Activated T-cell treated with anti-CD3 and anti-CD28 coated beads, Interleukin-2, amount 50 U/mL, for 1 hour (primary cell): Measurements from ENCODE around the gene PCSK2.

Experiments
- DNase-seq: peaks from one replicate; pipeline ENCODE4 v3.0.0-alpha.2; 2020

PCSK2 gene

DNA sequence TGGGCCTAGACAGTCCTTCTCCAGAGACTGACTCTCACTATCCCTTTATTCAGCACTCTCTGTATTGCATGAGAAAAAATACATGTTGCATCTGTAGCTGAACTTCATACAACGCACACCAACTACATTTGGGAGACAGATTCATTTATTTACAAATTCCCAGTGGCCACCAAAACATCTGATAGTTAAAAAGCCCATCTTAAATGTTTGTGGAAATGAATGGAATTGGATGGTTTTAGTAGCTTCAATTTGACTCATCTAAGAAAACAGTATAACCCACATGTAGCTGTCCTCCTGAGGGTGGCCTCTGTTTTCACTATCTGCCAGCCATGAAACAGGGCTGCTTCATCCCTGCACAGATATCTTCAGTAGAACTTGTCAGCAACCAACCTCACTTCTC, 116.3 kb downstream of the PCSK2 start:
- DNase-seq = no peak

DNA sequence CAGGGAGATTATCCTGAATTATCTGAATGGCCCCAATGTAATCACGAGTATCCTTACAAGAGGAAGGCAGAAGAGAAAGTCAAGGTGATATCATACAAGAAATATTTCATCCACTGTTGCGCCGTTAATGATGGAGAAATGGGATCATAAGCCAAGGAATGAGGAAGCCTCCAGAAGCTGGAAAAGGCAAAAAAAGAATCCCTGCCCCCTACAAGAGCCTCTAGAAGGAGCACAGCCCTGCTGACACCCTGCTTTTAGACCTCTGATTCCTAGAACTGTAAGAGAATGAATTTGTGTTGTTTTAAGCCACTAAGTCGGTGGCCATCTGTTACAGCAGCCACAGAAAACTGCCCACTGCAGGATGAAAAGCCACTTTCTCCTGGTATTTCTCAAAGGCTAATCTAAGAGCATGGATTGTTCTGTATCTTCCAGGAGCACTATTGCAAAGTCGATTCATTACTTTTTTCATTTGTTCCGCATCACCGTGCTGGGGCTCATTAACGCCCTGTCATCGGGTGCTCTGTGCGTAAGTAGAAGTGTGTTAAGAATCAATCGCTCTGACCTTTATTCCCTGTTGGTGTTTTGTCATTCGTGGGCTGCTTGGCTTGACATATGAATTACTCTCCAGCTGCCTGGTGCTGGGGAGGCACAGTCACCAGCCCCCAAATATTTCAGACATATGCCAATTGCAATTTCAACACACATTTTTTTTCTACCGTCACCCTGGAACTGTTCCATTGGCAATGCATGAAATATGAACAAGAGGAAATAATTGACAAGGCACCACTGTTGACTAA, 117.0 kb downstream of the PCSK2 start:
- DNase-seq = no peak

DNA sequence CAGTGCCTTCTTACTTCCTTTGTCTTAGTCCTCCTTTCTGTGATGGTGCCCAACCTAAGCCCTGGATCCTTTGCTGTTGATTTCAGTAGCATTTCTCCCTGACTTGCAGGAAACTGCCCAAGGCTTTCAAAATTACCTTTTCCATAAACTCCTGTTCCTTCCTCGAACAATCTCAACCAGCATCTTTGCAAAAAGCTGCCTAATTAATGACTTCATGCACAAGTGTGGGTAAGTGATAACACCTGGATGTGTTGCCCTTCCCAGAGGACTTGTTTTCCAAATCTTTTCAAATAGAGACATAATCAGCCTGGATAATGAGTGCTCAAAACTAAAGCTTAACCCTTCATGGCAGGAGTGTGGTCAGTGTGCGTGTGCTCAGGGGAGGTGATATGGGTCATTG, 118.0 kb downstream of the PCSK2 start:
- no peak for DNase-seq

DNA sequence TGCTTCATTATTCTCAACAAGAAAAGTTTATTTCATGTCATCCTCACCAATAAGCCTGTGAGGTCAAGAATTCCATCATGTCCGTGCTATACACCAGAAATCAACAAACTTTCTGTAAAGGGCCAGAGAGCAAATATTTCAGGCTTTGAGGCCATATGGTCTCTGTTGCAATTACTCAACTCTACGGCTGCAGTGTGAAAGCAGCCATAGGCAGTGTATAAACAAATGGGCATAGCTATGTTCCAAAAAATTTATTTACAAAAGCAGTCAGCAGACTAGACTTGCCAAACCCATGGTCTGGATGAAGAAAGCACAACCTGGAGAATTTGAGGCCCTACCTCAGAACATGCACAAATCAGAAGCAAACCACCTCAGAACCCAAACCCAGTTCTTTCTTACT, 118.5 kb downstream of the PCSK2 start:
- DNase-seq = no peak

DNA sequence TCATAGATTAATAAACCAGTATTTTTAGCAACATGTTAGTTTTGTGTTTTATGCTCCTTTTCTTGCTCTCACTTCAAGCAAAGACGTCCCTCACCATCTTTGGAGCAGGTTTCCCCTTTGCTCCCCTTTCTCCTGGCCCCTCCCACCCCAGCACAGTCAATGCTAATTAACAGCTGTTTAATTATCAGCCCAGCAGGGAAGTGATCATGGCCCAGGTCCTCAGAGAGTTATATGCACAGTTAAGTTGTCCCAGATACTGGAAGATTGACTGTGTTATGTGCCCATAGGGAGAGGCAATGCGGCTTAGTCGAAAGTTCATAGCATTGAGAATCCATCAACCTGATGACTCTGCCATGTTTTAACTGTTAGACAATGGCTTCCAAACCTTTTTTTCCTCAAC, 123.5 kb downstream of the PCSK2 start:
- no peak for DNase-seq

DNA sequence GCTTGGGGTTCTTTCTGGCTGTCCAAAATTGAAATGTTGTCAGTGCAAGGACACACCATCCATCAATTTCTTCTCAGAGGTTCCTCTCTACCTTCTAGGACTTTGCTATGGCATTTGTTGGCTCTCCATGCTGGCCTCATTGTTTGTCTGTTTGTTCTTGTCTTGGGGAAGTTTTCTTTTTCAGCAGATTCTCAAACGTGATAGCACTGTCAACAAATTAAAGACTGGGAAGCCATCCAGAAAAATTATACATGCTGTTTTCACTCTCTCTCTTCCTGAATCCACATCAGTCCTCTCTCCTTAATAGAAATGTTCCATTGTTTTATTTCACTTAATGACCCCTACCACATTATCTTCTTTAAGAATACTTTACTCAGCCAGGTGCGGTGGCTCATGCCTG, 130.4 kb downstream of the PCSK2 start:
- DNase-seq = no peak

DNA sequence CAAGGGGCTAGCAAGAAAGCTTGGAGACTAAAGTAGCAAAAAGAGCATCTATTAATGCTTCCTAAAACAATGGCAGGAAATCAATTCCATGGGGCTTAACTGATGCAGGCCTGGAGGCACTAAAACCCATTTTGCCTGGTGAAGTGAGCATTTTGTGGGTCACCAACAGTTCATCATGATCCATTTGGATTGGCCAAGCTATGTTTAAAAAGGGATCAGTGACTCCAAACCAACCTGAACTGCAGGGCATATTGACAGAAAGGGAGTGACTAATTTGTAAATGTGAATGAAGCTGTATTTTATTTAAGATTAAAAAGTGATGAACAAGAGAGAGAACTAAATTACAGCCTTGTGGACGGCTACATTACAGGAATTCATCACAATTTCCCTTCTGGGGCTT, 132.0 kb downstream of the PCSK2 start:
- DNase-seq = no peak

DNA sequence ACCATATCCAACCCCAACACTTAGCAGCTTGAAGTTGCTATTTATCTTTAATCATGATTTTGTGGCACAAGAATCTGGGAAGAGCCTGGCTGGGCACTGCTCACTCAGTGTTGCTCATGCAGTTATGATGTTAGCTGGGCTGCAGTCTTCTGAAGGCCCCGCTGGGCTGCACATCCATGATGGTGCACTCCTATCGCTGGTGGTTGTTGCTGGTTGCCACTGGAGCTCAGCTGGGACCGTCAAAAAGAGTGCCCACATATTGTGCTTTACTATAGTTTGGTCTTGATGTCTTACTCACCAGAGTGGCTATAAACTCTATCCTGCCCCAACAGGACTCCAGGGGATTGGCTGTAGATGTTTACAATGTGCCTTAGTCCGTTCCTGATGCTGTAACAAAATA, 137.8 kb downstream of the PCSK2 start:
- no peak for DNase-seq

DNA sequence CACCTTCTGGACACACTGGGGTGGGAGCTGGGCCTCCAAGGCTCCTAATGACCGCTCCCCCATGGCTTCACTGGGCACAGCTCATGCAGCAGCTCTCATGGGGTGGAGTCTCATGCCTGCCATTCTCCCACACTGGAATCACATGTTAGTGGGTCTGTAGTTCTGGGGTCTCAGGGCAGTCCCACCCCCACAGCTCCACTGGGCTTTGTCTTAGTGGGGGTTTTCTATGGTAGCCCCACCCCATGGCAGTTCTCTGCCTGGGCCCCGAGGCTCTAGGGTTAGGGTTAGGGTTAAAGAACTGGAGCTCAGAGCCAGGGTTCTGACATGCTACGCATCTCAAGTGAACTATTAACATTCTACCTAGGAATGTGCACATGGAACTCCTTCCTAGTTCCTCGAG, 139.0 kb downstream of the PCSK2 start:
- DNase-seq = no peak

DNA sequence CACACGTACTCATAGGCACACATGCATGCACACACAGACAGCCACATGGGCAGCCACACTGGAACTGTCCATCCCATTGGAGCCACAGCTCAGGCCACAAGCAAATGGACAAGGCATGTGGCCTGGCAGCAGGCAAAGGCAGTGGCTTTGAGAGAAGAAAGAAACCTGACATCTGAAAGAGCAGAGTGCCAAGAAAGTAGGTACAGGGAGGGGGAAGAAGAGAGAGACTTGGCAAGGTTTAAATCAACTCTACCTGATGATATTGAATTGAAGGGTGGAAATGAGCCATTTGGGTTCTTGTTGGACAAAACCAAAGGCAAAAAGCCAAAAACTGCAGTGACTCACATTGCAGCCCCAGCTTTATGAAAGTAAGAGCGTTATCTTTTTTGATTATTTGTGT, 142.7 kb downstream of the PCSK2 start:
- no peak for DNase-seq

DNA sequence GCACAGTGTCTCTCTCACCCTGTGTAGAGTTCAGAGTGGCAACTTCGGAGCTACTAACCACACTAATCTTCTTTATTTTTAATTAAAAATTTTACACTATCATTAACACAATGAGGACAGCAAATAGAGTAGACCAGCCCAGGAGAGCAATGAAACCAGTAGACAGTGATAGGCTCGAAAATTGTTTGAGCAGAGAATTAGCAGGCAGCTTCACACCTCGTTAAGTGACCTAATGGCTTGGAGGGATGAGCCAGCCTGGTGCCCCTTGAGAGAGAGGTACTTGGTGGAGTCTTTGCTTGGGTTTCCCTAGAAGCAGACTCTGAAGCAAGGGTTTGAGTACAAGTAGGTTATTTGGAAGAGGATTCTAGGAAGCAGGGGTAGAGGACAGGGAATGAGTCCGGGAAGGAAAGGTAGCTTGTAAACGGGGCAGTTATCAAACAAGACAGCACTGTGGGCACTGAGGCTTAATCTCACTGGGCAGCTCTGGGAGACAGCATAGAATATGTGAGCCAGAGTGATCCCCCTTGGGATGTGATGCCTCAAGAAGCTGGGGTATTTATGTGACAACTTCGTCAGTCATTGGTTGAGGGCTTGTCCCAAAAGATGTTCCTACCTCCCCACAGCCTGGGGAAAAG, 146.1 kb downstream of the PCSK2 start:
- no peak for DNase-seq

DNA sequence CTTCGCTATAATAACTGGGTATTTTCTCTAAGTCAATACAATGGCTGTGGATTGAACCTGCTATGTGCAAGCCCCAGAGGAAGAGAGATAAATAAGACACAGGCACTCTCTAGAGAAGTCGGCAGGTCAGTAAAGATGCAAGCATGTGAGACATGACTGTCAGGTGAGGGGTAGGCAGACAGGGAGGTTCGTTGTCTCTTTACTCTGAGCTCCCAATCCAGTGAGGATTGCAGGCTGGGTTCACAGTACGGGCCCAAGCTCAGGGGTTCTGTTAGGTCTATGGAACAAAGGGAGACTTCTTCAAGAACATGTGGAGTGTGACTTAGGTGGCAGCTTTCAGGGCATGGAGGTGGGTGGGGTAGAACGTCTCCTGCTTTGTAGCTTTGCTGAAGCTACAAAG, 147.2 kb downstream of the PCSK2 start:
- DNase-seq = no peak

DNA sequence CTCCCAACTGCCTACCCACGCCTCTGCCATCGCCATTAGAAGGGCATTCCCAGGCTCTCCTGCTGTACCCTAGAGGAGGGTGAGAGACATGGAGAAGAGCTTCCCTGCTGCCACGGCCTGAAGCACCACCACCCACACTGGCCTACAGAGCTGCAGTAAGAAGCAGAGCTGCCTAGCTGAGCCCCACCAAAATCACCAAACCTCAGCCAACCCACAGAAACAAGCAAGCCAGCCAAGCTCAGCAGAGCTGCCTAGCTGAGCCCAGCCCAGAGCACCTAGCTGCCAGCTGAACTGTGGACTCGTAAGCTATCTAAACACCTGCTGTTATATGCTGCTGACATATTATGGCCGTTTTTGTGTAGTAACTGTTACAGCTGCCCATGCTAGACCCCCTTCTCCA, 149.2 kb downstream of the PCSK2 start:
- no peak for DNase-seq

DNA sequence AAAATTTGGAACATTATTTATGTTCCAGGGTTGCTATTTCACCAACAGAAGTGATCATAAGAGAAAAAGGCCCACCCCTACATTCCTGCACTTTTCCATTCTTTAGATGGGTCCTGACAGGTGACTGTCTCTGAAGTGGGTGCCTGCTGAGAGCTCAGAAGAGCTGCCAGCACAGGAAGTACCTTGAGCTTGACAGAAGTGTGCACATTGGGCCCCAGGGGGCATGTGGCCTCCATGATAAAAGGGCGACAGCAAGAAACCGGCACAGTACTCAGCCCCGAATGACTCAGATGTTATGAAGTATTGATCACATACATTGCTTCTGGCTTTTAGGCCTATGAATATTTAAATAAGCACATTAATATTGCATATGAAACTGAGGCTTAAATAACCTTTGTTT, 150.4 kb downstream of the PCSK2 start:
- no peak for DNase-seq

DNA sequence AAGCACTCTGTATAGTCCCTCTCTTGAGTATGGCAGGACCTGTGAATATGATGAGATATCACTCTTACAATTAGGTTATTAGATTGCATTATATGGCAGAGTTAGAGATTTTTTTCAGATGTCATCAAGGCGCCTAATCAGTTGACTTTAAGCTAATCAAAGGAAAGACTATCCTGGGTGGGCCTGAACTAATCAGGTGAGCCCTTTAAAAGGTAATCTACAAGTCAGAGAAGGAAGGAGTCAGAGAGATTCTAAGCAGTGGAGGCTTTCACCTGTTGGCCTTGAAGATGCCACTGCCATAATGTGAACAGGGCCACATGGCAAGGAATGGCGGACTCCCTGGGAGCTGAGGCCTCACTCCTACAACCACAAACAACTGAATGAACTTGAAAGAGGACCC, 152.8 kb downstream of the PCSK2 start:
- DNase-seq = no peak

DNA sequence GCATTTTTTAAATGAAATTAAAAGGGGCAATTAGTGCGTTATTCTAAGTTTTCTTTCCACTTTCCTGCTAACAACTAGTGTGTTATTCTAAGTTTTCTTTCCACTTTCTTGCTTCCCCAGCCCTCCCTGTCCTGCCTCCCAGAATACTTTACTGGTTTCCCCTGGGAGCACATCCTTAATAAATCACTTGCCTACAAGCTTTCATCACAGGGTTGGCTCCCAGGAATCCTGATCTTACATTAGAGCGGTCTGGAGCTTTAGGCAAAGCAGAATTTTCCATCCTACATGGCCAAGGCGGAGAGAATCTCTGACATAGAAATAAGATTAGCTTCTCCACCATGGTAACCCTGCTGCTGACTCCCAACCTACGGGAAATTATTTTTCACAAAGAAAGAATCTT, 154.0 kb downstream of the PCSK2 start:
- DNase-seq = no peak

DNA sequence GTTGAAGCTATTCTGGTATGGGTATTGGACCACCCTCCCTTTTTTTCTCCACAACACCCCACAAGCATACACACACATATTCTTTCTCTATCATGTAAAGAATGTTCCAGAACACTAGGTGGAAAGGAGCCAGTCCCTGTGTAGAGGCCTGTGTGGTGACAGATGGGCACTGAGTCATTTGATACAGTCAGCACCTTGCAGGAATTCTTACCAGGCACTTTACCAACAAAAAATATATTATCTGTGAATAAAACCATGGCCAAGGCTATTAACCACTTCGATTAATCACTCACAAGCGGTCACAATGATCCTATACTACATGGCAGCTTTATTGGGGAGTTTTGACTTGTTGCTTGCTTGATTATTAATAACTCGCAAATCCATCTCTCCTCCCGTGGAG, 154.9 kb downstream of the PCSK2 start:
- DNase-seq = no peak

DNA sequence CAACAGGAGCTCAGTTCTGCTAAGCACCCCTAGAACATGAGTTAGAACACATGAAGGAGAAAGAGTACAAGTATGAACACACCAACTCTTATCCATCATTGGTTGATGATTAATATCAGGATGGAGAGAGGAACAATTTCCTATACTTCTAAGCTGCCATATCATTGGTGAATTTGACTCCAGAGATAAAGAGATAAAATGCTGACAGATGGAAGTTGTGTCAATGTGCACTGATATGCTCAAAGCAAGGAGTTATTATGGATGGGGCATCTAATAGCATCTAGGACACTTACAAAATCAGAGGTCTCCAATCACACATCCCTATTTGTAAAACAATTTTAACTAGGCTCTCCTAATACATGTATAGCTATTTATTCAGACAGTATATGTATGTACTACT, 159.0 kb downstream of the PCSK2 start:
- DNase-seq = no peak

DNA sequence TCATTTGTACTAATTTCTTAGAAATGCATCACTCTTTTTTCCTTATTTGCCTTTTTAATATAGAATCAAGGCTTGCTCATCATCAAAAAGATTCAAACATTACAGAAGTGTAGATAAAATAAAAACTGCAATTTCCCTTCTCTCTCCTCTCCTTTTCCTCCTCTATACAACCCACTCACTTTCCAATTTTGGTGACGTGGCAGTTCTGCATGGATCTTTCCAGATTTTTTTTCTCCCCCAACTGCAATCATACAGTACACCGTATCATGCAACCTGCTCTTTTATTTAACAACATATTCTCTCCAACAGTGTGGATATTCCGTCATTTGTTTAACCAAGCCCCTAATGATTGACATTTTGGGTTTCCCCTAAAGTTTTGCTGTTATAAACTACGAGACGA, 163.8 kb downstream of the PCSK2 start:
- no peak for DNase-seq

DNA sequence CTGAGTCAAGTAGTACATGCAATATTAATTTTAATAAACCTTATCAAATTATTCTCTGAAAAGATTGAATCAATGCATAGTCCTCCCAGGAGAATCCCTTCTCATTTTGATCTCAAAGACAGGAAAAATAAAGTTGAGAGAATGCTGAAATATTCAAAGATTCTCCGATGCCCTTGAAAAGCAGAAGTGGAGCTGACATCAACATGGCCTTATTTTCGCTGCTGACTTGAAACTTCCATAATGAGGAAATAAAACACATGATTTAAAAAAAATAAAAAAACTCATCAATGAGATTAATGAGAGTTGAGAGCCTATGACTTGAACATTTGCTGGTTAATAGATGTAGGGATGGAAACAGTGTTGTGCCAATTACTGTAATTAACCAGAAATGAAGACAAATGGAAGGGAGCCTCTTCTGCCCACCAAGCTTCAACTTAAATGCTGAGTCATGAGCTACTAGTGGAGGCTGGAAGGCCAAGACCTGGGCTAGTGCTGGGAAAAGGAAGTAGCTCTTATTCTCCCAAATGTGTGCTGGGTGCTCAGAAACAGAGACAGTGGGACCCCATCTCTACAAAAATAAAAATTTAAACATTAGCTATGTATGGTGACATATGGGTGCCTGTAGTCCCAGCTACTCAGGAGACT, 164.4 kb downstream of the PCSK2 start:
- DNase-seq = no peak

DNA sequence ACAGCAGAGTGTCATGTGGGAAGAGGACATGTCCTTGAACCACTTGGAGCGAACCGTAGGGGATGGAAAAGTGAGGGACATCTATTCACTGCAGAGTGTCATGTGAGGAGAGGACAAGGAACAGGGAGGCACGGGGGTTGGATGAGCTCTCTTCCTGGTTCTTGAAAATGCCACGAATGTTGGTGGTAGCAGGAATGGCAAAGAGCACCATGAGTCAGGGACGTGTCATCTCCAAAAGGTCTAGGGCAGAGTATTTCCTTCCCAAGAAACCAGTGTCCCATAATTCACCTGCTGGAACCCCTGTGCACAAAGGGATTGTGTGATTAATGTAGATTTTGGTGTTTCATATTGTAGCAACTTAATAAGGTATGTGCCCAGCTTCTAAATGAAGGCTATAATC, 167.6 kb downstream of the PCSK2 start:
- DNase-seq = no peak

DNA sequence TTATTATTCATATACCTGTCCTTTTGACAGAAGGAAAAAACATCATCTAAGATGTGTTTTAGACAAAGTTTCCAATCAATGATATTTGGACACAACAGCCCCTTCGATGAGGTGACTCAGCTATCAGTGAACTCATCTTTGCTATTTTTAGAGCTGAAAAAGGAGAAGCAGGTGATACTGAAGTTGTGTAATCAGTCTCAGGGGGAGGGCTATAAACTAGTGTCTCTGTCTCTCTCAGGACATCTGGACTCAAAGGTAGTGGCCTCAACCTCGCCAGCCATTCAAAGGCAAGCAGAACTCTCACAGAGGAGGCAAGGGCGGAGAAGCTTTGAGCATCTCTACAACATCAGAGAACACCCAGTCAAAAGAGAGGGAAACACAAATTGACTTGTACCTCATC, 168.9 kb downstream of the PCSK2 start:
- no peak for DNase-seq

DNA sequence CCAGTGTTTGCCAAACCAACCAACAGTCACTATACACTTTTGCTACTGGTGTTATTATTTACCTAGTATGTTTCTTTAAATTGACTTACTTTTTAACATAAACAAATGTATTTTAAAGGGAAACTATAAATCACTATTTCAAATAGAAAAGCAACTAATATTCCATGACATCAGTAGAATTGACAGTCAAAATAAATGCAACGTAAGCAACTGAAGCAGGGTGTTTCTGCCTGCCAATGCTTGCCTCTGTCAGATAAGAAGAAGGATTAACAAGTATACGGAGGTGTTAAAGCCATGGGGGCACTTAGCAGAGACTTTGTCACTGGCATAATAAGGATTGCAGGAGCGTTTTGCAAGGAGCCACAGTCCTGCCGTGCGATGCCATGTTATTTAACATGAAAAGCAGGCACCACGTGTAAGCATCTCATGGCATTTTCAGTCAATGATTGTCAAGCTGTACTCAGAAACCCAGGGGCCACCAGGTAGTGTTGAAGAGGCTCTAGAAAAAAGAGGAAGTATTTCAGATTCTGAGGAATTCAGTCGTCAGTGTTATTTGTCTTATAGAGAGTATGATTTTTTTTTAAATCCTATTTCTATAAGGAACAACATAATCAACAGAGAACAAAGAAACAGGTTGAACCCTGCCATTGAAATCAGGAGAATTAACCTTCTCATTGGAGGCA, 172.6 kb downstream of the PCSK2 start:
- no peak for DNase-seq

DNA sequence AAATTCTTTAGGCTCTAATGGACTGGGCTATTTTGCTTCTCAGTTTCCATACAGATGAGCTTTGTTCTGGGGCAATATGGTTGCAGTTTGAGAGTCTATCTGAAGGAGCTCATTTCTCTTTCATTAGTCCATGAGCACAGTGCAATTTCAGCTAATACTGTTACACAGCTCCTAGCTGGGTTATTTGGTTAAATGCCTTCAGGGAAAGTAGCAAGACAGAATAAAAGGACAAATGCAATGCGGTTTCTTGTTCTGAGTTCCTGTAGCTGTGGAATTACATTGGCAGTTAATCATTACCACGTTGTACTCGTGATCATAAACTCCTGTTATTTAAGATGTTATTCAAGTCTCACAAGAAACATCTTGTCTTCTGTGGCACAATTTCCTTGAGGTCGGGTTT, 176.6 kb downstream of the PCSK2 start:
- DNase-seq = no peak
